ENCODE results near the gene CNOT10. TPM values are rescaled to one million over a fixed set of nuclear protein-coding genes. Genes with fewer than 3 reads are reported as not detected.
"Not testable (repeated sequence)": the region's sequence is repeated elsewhere in the genome, so short reads cannot be mapped to it uniquely, and the experiment has no call there.

Gene CNOT10
- total RNA-seq, 3 donors from 2014 or later: 27.8 to 34.9 (median 28.3) TPM

GRCh38 chr3:32644380-32644779 is 40.6 kb upstream of the CNOT10 start:
- intact Hi-C loops (cut with DNase I, micrococcal nuclease): no loop called here
- H3K36me3 ChIP-seq (ENCODE audit: low read depth): no peaks in the 10 kb centered on the region
- TF ChIP-seq CTCF (IDR thresholded peaks at IDR 0.05): no peak
- H3K4me1 ChIP-seq (ENCODE audit: low read depth): no peaks in the 10 kb centered on the region
- H3K4me3 ChIP-seq: no peak overlapping the region
- no peaks in the 10 kb centered on the region for H3K9me3 ChIP-seq
- DNase-seq (no peak), ATAC-seq (no peak)

DNA sequence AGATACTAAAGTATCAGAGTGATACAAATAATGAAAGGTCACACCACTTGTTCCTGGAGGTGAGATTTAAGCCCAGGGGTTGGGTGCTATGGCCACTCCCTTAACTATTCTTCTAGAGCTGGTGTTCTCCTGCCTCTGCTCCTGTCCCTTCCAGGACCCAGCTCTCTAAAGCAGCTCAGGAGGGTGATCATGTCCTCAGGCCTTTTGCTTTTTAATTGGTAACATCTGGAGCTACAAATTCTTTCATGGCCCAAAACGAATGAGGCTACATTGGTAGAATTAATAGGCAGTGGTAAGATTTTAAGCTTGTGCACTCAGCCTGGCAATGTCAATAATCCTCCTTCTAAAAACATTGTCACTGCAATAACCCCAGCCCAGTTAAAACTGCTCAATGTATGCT is 38.2 kb upstream of the CNOT10 start:
- Histone ChIP-seq H3K4me1 (ENCODE audit: low read depth) (no peaks in the 10 kb centered on the region), H3K9me3 (no peaks in the 10 kb centered on the region), H3K4me3 (no peak overlapping the region), H3K36me3 (ENCODE audit: low read depth) (no peaks in the 10 kb centered on the region)
- DNase-seq (no peak), ATAC-seq (no peak)
- intact Hi-C loops (cut with DNase I, micrococcal nuclease): no loop called here
- TF ChIP-seq CTCF (IDR thresholded peaks at IDR 0.05): no peak

DNA sequence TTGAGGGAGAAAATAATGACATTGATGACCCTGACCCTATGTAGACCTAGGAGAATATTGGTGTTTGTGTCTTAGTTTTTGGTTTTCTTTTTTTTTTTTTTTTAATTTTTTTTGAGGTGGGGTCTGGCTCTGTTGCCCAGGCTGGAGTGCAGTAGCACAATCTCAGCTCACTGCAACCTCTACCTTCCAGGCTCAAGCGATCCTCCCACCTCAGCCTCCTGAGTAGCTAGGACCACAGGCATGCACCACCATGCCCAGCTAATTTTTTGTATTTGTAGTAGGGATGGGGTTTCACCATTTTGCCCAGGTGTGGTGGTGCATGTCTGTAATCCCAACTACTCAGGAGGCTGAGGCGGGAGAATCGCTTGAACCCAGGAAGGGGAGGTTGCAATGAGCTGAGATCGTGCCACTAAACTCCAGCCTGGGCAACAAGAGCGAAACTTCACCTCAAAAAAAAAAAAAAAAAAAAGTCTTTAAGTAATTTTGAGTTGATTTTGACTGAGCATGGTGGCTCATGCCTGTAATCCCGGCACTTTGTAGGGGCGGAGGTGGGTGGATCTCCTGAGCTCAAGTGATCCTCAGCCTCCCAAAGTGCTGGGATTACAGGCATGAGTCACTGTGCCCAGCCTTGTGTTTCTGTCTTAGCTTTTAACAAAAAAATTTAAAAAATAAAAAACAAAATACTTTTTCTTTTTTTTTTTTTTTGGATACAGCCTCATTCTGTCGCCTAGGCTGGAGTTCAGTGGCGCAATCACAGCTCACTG is 32.5 kb upstream of the CNOT10 start:
- intact Hi-C loops (cut with DNase I, micrococcal nuclease); H3K4me3 ChIP-seq; H3K9me3 ChIP-seq; ATAC-seq; DNase-seq; H3K36me3 ChIP-seq (ENCODE audit: low read depth); H3K4me1 ChIP-seq (ENCODE audit: low read depth): not testable (repeated sequence)

DNA sequence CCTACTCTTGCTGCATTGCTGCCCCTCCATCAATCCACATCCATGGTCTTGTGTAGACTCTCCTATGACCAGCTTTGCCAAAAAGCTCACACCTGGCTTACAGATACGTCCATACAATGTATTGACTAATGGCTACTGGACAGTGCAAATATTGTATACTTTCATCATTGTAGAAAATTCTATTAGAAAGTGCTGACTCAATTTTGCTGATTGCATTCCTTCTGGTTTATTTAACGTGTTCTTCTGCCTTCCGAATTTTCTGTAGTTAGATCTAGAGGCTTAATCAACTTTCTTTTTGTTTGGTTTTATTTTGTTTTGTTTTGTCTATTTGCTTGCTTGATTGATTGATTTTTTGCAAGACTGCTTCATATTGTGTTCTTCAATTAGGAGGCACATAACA is 29.8 kb upstream of the CNOT10 start:
- DNase-seq: no peak
- no peaks in the 10 kb centered on the region for H3K36me3 ChIP-seq (ENCODE audit: low read depth)
- no peak overlapping the region for H3K4me3 ChIP-seq
- intact Hi-C loops (cut with DNase I, micrococcal nuclease): no loop called here
- no peak for ATAC-seq
- no peaks in the 10 kb centered on the region for H3K9me3 ChIP-seq
- H3K4me1 ChIP-seq (ENCODE audit: low read depth): no peaks in the 10 kb centered on the region
- TF ChIP-seq CTCF (IDR thresholded peaks at IDR 0.05): no peak

- Histone ChIP-seq H3K36me3 (ENCODE audit: low read depth) (no peaks in the 10 kb centered on the region), H3K4me1 (ENCODE audit: low read depth) (no peaks in the 10 kb centered on the region), H3K9me3 (no peaks in the 10 kb centered on the region), H3K4me3 (no peak overlapping the region)
- no peak for DNase-seq
- intact Hi-C loops (cut with DNase I, micrococcal nuclease): loop anchor here in 1 of 2 donors (10.0 kb wide), 1 partner anchor 146 kb away; no protein-coding TSS in a partner anchor
- TF ChIP-seq CTCF (IDR thresholded peaks at IDR 0.05): no peak
- ATAC-seq: no peak
Measured at GRCh38 chr3:32660634-32661033, 24.4 kb upstream of the CNOT10 start.

DNA sequence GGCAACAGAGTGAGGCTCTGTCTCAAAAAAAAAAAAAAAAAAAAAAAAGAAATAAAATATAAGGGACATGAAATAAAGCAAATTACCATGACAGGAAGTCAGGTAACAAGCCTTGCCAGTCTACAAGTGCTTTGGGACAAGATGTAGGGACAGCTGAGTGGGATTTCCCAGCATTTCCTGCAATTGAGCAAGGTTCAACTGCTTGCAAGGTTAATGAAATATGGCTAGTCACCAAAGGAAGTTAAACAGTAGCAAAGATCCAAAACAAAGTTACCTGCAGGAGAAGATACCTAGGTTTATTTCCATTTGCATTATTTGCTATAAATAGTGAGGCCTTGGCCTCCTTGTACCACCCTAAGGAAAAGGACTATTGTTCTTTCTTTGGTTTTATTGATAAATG is 22.3 kb upstream of the CNOT10 start:
- no peak for DNase-seq
- no peak for TF ChIP-seq CTCF (IDR thresholded peaks at IDR 0.05)
- Histone ChIP-seq H3K4me1 (ENCODE audit: low read depth) (no peaks in the 10 kb centered on the region), H3K9me3 (no peaks in the 10 kb centered on the region), H3K36me3 (ENCODE audit: low read depth) (no peaks in the 10 kb centered on the region), H3K4me3 (no peak overlapping the region)
- intact Hi-C loops (cut with DNase I, micrococcal nuclease): loop anchor here in 1 of 2 donors (10.0 kb wide), 1 partner anchor 148 kb away; no protein-coding TSS in a partner anchor
- no peak for ATAC-seq

DNA sequence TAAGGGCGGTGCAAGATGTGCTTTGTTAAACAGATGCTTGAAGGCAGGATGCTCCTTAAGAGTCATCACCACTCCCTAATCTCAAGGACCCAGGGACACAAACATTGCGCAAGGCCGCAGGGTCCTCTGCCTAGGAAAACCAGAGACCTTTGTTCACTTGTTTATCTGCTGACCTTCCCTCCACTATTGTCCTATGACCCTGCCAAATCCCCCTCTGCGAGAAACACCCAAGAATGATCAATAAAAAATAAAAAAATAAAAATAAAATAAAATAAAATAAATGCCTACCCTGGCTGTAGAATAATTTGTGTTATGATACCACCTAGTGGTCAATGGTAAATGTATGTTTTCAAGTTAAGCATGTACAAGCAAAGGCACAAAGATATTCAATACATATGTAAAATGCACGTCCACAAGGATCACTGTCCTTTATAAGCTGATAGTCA is 20.3 kb upstream of the CNOT10 start:
- H3K9me3 ChIP-seq; H3K4me1 ChIP-seq (ENCODE audit: low read depth); DNase-seq; H3K4me3 ChIP-seq; H3K36me3 ChIP-seq (ENCODE audit: low read depth): not testable (repeated sequence)
- ATAC-seq: peak; percentile 45
- intact Hi-C loops (cut with DNase I, micrococcal nuclease): loop anchor here in 1 of 2 donors (10.0 kb wide), 1 partner anchor 150 kb away; no protein-coding TSS in a partner anchor

All from mucosa of descending colon (tissue), 3 donors.